Subcutaneous adipose tissue (tissue), 4 donors: ENCODE results near the gene LRRC15. TPM values are rescaled to one million over a fixed set of nuclear protein-coding genes. Genes with fewer than 3 reads are reported as not detected.

ENCODE experiments used
- total RNA-seq, 4 donors: library from RNA; depleted of rRNA; stranded (reverse); fragments of >200 nt; gene quantifications; one replicate each; pipeline ENCODE4 v1.1.0, GENCODE V29; 2016
- TF ChIP-seq, protein P1 (sequence below): fragments of 450-650 bp; IDR thresholded peaks from one replicate; pipeline ENCODE4 v1.5.1; 2016; ENCODE audit warnings: low read depth, mild to moderate bottlenecking, control low read depth, antibody characterized with exemption, moderate library complexity

The LRRC15 gene
- total RNA-seq, 4 donors from 2014 or later = under 0.01 to 0.22 TPM; not detected in 2

DNA sequence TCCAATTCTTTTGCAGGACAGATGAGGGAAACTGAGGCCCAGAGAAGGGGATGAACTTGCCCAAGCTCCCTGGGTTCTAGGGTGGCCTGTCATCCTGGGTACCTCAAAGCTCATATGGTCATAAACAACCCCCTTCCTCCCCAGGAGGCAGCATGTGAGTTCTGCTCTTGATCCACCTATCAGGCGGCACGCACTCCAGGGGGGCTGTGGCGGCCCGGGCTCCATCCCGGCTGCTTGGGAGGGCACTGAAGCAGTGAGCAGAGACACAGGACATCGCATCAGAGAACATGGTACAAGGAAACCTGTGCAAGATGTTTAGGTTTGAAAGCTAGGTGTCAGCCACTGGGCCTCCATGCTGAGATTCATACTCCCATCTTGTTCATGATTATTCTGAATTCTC lies 52.6 kb downstream of the LRRC15 start:
- TF ChIP-seq, protein P1, sequence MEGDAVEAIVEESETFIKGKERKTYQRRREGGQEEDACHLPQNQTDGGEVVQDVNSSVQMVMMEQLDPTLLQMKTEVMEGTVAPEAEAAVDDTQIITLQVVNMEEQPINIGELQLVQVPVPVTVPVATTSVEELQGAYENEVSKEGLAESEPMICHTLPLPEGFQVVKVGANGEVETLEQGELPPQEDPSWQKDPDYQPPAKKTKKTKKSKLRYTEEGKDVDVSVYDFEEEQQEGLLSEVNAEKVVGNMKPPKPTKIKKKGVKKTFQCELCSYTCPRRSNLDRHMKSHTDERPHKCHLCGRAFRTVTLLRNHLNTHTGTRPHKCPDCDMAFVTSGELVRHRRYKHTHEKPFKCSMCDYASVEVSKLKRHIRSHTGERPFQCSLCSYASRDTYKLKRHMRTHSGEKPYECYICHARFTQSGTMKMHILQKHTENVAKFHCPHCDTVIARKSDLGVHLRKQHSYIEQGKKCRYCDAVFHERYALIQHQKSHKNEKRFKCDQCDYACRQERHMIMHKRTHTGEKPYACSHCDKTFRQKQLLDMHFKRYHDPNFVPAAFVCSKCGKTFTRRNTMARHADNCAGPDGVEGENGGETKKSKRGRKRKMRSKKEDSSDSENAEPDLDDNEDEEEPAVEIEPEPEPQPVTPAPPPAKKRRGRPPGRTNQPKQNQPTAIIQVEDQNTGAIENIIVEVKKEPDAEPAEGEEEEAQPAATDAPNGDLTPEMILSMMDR = no peak

DNA sequence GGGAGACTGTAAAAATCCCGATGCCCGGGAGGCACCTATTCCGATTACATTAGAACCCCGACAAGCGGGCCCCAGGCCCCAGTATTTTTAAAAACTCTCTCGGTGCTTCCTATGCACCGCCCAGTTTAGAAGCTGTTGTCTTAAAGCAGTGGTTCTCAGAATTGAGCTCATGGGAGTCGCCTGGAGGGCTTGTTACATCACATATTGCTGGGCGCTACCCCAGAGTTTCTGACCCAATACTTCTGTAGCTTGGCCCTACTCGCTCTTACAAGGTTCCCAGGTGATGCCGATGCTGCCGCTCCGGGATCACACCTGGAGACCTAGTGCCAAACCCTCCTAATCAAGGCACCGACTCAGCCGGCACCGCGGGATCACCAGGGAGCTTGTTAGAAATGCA lies 53.6 kb downstream of the LRRC15 start:
- TF ChIP-seq, protein P1 = no peak

DNA sequence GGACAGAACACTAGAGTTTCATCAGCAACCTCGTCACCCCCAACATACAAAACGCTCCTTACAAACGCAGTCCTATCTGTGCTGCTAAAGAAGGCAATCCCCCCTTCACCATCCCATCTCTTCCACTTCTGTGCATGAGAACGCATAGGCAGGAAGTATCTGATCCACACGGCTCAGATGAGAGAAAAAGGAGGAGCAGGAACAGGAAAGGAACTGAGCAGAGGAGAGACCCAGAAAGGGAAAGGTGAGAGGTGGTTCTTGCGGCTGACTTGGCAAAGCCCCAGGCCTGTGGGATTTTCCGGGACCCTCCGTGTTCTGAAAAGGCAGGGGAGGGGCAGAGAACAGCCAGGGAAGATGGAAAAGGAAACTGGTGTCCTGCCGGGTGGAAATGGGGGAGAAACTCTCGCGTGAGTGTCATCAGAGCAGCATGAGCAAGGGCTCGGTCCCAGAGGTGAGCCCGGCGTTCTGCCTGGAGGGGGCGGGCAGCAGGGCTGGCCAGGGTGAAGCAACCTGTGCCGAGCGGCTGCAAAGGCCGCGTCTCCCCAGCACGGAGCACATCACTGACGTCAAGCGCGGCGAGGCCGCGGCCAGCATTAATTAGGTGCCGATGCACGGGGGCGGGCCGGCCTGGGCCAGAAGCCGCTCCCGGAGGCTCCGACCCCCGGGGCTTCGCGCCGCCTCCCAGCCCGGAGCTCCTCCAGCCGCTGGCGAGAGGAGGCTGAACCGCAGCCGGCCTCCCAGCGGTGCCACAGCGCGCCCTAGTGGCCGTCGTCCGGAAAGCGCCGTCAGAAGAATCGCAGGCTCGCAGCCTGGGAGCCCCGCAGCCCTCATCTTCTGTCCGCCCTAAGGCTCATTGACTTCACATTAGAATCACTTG lies 54.2 kb downstream of the LRRC15 start:
- TF ChIP-seq, protein P1 = no peak

DNA sequence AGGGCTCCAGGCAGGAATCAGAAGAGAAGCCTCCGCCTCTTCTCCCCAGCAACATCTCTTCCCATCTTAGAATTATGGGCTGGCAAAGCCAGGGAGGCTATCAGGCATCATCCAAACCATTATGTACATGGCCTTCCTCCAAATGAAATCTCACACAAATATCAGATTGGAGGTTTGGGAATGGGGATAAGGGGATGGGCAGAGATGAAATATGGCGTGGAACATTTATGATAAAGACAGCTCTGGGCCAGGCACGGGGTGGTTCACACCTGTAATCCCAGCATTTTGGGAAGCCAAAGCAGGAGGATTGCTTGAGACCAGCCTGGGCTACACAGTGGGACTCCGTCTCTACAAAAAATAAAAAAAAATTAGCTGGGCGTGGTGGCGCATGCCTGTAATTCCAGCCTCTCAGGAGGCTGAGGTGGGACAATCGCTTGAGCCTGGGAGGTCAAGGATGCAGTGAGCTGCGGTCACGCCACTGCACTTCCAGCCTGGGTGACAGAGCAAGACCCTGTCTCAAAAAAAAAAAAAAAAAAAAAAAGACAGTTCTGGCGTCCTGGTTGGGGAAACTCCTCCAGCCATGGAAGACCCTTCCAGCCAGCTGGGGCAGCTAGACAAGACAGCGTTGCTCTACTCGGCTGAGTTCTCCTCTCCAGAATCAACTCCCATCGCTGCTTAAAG lies 55.0 kb downstream of the LRRC15 start:
- TF ChIP-seq, protein P1 = no peak

DNA sequence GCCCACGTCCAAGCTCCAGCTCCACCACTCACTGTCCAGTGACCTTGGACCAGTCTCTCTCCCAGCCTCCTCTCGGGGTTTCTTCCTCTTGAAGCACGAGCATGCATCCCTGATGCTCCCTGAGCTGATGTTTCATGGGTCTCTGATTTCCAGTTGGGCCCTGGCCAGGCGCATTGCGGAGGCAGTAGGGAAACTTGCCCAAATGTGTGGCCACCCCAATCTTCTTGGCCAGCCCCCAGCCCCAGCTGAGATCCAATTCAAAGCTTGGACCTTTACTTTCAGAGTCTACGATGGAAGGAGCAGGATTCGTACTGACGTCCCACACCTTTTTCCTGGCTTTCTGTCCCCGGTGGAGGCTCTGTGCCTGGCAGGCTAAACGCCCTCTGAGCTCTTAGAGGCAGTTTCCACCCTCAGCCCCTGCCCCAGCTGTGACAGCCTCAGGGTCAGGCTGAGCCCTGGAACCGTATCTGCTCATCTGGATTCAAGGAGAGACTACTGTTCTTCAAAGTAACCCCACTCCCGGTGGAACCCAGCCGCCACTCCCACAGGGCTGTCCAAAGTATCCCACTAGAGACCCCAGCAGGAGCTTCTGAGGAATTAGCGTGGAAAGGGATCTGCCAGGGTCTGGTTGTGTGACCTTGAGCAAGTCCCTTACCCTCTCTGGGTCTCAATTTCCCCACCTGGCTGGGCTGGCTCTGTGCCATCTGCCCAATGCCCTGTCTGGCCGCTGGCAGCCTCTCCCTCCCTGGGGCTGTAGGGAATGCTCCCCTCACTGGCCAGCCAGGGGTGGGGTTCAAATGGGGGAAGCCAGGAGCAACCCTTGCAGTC lies 55.8 kb downstream of the LRRC15 start:
- TF ChIP-seq, protein P1 = no peak

DNA sequence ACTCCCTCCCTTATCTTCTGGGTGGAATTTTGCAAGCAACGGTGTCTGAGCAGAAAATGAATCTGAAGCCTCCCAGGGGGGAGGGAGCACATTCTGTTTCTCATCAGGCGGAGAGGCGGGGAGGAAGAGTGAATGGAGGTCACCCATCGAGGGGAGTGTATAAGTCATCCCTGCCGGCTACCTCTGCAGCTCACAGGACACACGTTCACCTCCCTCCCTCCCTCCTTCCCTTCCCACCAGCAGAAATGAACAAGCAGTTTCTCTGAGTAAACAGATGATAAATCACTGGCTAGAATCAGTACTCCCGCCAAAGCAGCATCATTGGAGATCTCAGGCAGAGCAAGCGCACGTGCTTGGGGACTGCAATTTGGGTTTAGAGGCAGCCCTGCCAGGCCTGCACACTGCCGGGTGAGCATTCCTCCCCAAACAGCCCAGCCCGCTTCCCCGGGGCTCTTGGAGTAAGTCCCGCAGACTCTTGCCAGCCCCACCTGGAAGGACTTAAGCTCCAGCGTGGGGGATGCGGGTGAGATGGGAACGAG lies 56.7 kb downstream of the LRRC15 start:
- TF ChIP-seq, protein P1 = no peak
